Coronary artery (tissue), 2 donors: ENCODE data around the gene SESN1.

Experiments
- DNase-seq: peaks from one replicate; pipeline ENCODE4 v3.0.0-alpha.2; 2017; ENCODE audit warnings: low spot score
- H3K27ac ChIP-seq, 2 donors: fragments of 200-600 bp; sonication (generic); one replicate each; pipeline ENCODE4 v1.5.1; 2016 to 2019
- H3K4me3 ChIP-seq: fragments of 200-600 bp; sonication (generic); 2 replicates; pipeline ENCODE4 v1.5.1; 2016; ENCODE audit warnings: mild to moderate bottlenecking, moderate library complexity
- TF ChIP-seq, protein P1 (sequence below): fragments of 200-600 bp; sonication (generic); IDR thresholded peaks from one replicate; pipeline ENCODE4 v1.5.1; 2019; ENCODE audit warnings: antibody characterized with exemption

SESN1 gene

DNA sequence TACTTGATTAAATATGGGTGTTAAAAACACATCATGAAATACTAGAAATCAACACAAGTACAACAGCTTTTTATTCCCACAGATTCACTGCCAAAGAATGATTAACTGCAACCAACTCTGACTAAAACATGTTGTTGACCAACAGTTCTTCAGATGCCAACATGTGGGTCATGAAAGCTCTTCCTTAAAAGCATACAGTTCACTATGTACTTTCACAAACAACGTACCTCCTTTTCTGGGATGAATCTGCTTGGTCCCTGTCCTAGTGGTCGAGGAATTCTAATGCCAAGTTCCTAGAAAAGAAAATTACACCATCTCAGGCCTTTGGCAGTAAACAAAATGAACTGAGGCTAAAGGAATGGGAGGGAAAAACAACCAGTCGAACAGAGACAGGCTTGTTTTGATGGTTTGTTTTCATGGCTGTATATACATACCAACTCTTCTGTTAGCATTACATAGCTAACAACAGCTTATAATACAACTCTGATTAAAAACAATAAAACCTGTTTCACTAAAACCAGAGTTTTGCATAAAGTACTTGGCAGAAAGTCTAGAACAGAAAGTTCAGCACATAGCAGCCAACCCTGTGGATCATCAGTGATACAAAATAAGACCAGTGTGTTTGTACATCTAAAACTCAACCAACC is 92.5 kb downstream of the SESN1 start:
- peak overlapping the region; percentile 57 for H3K4me3 ChIP-seq
- no peak for DNase-seq

DNA sequence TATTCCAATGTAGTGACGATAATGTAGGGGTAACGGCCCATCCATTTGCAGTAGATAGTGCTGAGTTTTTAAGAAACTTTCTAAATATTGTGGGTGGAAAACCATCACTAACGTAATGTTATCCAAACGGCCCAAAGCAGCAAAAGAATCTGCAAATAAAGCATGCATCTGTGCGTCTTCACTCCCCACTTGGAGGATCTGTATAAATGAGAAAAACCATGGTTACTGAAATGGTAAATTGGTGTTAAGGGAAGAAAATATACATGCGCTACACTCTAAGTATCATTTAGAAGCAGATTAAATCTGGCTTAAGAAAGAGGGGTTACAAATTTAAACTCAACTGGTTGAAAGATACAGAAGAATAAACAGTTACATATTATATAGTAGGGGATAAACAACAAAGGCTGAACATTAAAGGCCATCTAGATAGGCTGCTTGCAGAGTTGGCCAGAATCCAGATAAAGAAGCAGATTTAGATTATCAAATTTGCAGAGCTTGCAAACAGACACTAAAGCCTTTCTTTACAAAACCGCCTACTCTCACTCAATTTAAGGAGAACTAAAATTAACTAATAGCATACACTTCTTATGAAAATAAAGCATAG is 93.3 kb downstream of the SESN1 start:
- TF ChIP-seq, protein P1, sequence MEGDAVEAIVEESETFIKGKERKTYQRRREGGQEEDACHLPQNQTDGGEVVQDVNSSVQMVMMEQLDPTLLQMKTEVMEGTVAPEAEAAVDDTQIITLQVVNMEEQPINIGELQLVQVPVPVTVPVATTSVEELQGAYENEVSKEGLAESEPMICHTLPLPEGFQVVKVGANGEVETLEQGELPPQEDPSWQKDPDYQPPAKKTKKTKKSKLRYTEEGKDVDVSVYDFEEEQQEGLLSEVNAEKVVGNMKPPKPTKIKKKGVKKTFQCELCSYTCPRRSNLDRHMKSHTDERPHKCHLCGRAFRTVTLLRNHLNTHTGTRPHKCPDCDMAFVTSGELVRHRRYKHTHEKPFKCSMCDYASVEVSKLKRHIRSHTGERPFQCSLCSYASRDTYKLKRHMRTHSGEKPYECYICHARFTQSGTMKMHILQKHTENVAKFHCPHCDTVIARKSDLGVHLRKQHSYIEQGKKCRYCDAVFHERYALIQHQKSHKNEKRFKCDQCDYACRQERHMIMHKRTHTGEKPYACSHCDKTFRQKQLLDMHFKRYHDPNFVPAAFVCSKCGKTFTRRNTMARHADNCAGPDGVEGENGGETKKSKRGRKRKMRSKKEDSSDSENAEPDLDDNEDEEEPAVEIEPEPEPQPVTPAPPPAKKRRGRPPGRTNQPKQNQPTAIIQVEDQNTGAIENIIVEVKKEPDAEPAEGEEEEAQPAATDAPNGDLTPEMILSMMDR, result no peak
- H3K4me3 ChIP-seq, result peak overlapping the region; percentile 57

More for the DNA sequence above, 92.5 kb downstream of the SESN1 start:
- peak overlapping the region; percentile 55 to 80 for H3K27ac ChIP-seq
- TF ChIP-seq, protein P1, result no peak

DNA sequence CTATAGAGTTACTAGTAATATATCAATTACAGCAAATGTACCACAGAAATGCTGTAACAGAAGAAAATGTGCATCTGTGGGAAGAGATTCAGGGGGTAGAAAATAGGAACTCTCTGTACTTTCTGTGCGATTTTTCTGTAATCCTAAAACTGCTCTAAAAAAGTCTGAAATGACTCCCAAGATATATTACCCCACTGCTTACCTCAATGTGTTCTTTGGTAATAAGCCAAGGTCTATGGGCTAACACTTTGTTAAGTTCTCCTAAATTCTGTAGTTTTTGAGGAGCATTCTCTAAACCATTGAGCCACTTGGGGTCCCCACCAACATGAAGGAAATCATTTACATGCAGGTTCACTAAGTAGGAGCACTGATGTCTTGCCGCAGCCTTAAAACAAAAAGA is 94.4 kb downstream of the SESN1 start:
- DNase-seq, result no peak
- no peak overlapping the region for H3K4me3 ChIP-seq
- TF ChIP-seq, protein P1, result no peak
- H3K27ac ChIP-seq, result no peak overlapping the region

More for the DNA sequence above, 93.3 kb downstream of the SESN1 start:
- peak overlapping the region; percentile 55 to 80 for H3K27ac ChIP-seq
- DNase-seq, result no peak

DNA sequence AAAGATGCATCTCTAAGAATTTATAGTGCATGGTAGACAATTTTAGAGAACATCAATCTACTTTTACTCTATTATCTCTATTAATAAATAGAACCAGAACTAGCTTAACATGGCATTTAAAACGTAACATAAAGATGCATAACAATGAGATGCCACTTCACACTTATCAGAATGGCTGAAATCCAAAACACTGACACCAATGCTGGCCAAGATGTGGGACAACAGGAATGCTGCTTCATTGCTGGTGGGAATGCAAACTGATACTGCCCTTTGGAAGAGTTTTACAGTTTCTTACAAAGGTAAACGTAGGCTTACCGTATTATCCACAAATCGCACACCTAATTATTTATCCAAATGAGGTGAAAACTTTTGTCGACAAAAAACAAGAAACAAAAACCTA is 95.2 kb downstream of the SESN1 start:
- TF ChIP-seq, protein P1, result no peak
- DNase-seq, result no peak
- H3K4me3 ChIP-seq, result no peak overlapping the region

DNA sequence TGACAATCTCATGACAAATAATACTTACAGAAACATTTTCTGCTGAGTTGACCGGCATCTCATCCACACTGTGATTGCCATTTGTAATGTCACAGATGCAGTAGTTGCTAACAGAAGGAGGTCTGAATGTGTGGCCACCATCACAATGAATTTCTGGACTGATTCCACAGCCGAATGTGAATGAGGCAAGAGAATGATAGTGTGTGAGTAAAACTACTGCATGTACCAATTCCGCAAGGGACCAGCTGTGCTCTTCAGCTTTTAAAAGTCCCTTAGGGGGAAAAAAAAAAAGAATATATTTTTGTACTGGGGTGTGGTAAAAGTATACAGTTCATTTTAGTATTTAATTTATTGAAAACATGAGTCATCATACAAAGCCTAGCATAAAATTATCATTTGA is 96.2 kb downstream of the SESN1 start:
- DNase-seq, result no peak
- TF ChIP-seq, protein P1, result no peak
- Histone ChIP-seq H3K27ac (no peak overlapping the region), H3K4me3 (no peak overlapping the region)

More for the DNA sequence above, 95.2 kb downstream of the SESN1 start:
- no peak overlapping the region for H3K27ac ChIP-seq

DNA sequence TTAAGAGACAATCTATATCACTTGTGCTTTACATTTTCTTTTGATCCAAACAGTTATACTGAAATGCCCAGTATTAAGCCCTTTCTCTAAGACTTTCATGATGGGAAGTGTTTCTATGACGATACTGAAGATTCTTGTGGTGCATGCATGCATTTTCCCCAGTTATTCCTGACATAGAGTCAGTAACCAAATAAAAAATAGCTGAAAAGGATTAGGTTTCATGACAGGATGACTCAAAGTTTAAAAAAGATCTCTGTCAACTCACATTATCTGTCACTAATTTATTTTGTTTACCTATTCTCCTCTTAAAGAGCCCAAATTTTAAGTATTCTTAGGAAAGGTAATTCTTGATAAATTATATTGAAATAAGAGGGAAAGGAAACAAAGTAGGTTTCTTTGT is 98.4 kb downstream of the SESN1 start:
- DNase-seq, result no peak
- Histone ChIP-seq H3K27ac (no peak overlapping the region), H3K4me3 (no peak overlapping the region)
- TF ChIP-seq, protein P1, result no peak

DNA sequence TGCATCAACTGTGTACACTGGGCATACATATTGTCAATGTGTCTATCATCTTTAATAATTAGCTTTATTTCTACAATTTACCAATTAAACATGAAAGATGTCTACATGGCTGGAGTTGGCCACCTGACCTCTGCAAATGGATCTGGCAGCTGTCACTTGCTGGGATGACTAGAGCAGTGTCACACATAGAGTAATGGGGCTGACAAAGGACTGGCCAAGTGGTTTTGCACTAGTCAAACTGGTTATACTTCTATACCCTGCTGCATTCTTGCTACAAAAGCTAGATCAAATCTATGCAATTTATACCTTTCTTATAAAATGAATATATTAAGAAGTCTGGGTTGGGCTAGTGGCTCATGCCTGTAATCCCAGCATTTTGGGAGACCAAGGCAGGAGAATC is 99.3 kb downstream of the SESN1 start:
- H3K4me3 ChIP-seq, result no peak overlapping the region
- no peak overlapping the region for H3K27ac ChIP-seq
- no peak for DNase-seq
- TF ChIP-seq, protein P1, result no peak
